H1 (cell line): ENCODE results near the gene TSEN2. TPM values are rescaled to one million over a fixed set of nuclear protein-coding genes. Genes with fewer than 3 reads are reported as not detected.

Source experiments
- GTF2F1 ChIP-seq: IDR thresholded peaks from 2 replicates; pipeline ENCODE4 v1.6.1; 2012; ENCODE audit warnings: low read depth, low read length, improper control_type of control experiment, borderline replicate concordance
- KDM4A ChIP-seq: IDR thresholded peaks from one replicate; pipeline ENCODE4 v1.7.1; 2012; ENCODE audit warnings: low read depth, mild to moderate bottlenecking, moderate library complexity, low read length, inconsistent platforms; ENCODE audit not compliant: severe bottlenecking
- RFX5 ChIP-seq: IDR thresholded peaks from 2 replicates; pipeline ENCODE4 v1.6.1; 2011; ENCODE audit warnings: low read depth, low read length, improper control_type of control experiment, borderline replicate concordance
- SP1 ChIP-seq: IDR thresholded peaks from 2 replicates; pipeline ENCODE4 v1.6.1; 2011; ENCODE audit warnings: low read depth, low read length
- polyA plus RNA-seq, 7 experiments: library from polyadenylated mRNA; depleted of rRNA in 3 of 7; stranded (reverse) in 5 of 7; unstranded in 2 of 7; fragments of >200 nt in 5 of 7; fragments of 200-250 nt in 2 of 7; gene quantifications; 1 replicate in 5 of 7; 2 replicates in 1 of 7; 4 replicates in 1 of 7; pipeline versions ENCODE4 v1.2.1 to v1.2.3, GENCODE V29; 2011 to 2013; ENCODE audit warnings: missing spikeins in 2 of 7, mixed read lengths in 2 of 7
- total RNA-seq: library from RNA; stranded (reverse); fragmentation: NEBNext Ultra II Directional; extraction: Animal tissue kit (Norgen Biotek cat#: 25700); gene quantifications from 2 replicates; pipeline ENCODE4 v1.2.1, GENCODE V29; 2021

Gene TSEN2
- total and polyA plus RNA-seq, 2 of the 8 experiments (the other 6 are each of a cell fraction or from before 2014, with no cell fraction given): 16.1 to 22.4 TPM

DNA sequence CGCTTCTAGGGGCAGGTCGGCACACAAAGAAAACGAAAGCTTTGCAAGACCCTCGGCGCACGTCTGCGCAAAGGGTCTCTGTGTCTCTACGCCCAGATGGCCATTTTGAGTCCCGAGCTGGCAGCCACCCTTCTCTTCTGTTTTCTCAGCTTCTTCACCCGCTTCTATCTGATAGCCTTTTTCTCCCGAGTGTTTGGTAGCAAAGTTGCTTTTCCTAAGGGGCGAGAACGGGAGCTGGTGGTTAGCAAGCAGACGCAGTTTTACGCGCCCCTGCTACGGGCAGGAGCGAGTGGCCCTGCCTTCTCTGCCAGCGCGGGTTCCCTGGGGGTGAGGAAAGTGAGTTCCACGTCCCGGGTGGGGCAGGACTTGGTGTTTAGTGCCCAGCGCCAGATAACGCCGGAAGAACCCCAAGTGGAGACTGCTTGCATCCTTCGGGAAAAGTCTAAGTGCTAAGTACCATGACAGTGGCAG, 69.7 kb downstream of the TSEN2 start (continued):
- TF ChIP-seq KDM4A (peak; percentile 36), RFX5 (no peak), GTF2F1 (no peak), SP1 (no peak)
